Fibroblast of skin of left biceps (primary cell): ENCODE measurements around the gene SARS1.

Experiments
- DNase-seq, 2 experiments: peaks; one replicate each; pipeline ENCODE4 v3.0.0-alpha.2; 2013; ENCODE audit warnings: low read depth in 2 of 2

The SARS1 gene

GRCh38 chr1:109250454-109251276 is 36.9 kb downstream of the SARS1 start:
- no peak for DNase-seq

GRCh38 chr1:109251277-109252166 is 37.8 kb downstream of the SARS1 start:
- DNase-seq: no peak

GRCh38 chr1:109252167-109252892 is 38.6 kb downstream of the SARS1 start:
- DNase-seq: no peak

GRCh38 chr1:109252893-109253802 is 39.4 kb downstream of the SARS1 start:
- no peak for DNase-seq

DNA sequence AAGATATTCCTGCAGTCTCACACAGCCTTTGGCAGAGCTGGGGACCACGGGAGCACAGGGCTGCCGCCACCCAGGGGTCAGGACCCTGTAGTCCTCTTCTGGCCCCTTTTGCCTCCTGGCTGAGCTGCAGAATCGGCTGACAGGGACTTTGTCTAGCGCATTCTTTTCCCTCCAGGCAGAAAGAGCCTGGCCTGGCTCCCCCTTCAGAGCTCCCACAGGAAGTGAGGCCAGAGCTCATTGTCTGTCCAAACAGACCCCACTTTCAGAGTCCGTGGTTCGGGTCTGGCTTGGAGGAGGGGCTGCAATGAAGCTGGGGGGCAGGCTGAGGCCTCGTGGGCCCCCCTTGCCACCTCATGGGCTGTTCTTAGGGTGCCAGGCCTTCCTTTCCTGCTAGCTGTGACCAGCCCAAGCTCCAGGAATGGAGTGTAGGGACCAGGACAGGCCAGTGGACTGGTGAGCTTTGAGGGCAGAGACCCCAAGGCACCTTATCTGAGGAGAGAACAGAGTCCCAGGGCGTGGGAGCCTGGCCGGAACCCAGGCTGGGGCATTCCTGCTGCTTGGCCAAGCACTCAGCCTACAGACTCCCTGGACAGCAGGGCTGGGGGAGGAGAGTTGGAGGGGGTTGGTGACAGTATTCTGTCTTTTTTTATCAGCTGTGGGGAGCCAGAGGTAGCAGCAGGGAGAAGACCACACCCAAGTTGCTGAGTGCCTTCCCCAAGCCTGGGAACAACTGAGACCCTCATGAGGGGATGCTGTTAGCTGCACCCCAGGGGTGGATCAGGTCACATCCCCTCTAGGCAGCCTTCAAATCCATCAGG is 40.3 kb downstream of the SARS1 start:
- DNase-seq: no peak

DNA sequence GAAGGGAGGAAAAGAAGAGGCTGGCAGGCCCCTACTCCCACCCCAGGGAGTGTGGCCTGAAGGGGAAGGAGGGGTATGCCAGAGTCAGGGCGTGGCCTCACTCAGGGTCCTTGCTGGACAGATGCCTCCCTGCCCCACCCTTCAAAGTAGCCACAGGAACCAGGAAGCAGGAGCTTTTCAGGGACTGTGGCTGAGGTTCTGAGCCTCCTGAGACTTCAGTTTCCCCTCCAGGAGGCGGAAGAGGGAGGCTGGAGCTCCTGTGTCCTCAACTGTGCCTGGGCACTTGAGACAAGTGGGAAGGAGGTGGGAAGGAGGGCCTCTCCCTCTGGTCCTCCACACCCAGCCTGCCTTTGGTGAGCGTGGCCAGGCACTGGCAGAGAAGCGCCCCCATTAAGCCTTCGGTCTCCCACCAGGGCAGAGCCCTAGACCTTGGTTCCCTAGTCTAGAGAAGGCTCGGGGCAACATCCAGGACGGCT is 40.9 kb downstream of the SARS1 start:
- DNase-seq: no peak

GRCh38 chr1:109255097-109255651 is 41.5 kb downstream of the SARS1 start:
- DNase-seq: no peak

- no peak for DNase-seq
Measured at GRCh38 chr1:109255678-109256077, 42.0 kb downstream of the SARS1 start.

- no peak for DNase-seq
Measured at GRCh38 chr1:109256085-109256484, 42.4 kb downstream of the SARS1 start.

GRCh38 chr1:109256971-109257681 is 43.4 kb downstream of the SARS1 start:
- no peak for DNase-seq

- no peak for DNase-seq
Measured at GRCh38 chr1:109257682-109258421, 44.1 kb downstream of the SARS1 start.

DNA sequence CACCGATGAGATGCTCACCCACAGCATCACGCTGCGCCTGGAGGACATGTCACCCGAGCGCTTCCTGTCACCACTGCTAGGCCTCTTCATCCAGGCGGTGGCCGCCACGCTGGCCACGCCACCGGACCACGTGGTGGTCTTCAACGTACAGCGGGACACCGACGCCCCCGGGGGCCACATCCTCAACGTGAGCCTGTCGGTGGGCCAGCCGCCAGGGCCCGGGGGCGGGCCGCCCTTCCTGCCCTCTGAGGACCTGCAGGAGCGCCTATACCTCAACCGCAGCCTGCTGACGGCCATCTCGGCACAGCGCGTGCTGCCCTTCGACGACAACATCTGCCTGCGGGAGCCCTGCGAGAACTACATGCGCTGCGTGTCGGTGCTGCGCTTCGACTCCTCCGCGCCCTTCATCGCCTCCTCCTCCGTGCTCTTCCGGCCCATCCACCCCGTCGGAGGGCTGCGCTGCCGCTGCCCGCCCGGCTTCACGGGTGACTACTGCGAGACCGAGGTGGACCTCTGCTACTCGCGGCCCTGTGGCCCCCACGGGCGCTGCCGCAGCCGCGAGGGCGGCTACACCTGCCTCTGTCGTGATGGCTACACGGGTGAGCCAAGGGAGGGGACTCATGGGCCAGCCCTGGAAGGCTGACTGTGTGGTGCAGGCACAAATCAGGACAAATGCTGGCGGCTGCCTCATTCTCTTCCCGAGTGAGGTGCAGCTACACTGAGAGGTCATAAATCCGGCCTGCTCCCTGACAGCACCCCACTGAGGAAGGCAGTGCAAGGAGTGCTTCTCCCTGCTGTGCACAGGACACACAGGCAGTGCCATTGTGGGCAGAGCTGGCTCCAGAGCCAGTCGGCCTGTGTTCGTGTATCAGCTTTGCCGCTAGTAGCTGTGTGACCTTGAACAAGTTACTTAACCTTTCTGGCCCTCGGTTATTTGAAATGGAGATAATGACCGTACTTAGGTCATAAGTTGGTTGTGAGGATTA is 45.1 kb downstream of the SARS1 start:
- no peak for DNase-seq

DNA sequence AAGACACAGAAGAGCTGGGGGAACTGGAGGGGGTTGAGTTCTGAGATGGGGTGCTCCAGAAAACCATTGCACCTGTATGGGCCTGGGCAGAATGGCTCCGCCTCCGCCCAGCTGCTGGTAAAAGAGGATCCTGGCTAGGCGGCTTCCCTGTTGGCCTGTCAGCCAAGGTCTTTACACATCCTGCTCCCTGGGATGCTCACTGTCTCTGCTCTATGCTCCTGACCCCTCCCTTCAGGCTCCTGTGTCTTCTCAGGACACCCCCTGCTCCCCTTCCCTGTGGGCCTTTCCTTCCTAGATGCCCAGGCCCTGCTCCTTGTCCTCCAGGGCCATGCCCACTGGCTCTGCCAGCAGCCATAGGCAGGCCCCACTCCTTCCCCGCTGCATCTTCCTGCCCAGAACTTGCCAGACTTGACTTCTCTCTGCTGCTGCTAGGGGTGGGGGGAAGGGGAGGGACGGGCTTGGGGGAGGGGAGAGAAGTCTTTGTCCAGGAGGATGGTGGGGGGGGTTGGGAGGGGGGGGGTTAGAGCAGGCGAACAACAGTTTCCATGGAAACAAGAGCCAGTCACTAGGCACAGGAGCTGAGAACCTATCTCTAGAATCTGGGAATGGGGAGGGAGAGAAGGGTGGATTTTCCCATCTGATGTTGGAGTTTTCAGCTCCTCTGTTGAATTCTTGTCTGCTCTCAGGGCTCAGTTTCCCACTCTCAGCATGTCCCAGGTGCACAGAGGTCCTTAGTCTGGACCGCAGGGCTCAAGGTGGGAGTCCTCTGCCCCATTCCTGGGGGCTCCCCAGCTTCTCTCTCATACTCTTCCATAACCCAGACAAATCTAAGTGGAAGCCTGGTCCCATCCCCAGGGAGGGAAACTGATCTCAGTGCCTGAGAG is 46.2 kb downstream of the SARS1 start:
- no peak for DNase-seq

DNA sequence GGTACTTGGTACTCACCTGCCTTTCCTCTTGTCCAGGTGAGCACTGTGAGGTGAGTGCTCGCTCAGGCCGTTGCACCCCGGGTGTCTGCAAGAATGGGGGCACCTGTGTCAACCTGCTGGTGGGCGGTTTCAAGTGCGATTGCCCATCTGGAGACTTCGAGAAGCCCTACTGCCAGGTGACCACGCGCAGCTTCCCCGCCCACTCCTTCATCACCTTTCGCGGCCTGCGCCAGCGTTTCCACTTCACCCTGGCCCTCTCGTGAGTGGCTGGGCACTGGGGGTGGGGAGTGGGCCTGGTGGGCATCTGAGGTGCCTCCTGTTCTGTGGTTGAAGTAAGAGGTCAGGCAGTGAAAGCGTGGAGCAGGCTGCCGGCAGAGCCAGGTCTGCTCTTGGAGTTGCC is 47.3 kb downstream of the SARS1 start:
- DNase-seq: no peak

- DNase-seq: no peak
Measured at GRCh38 chr1:109261578-109261977, 47.9 kb downstream of the SARS1 start.
